Stimulated activated CD8-positive, alpha-beta memory T cell treated with anti-CD3 and anti-CD28 coated beads, Interleukin-7, amount 100 ng/mL, for 4 hours (primary cell): ENCODE data around the gene ZNF708.
"Not testable (repeated sequence)": the region's sequence is repeated elsewhere in the genome, so short reads cannot be mapped to it uniquely, and the experiment has no call there.

Experiments used
- DNase-seq, 2 donors: peaks; one replicate each; pipeline ENCODE4 v3.0.0-alpha.2; 2020; ENCODE audit warnings: low read depth in 2 of 2

The ZNF708 gene

GRCh38 chr19:21328885-21329605 lies at the start of gene ZNF708:
TSS of gene ZNF708 (minus strand) at chr19:21329410. CDS start at chr19:21329212, 198 bp downstream.
- DNase-seq: peak; percentile 62 to 70

GRCh38 chr19:21362291-21362690 lies 33.1 kb upstream of the ZNF708 start:
- DNase-seq: no peak

- DNase-seq: peak; percentile 65 to 74
Observed at GRCh38 chr19:21358768-21359451, 29.7 kb upstream of the ZNF708 start, which contains the start of gene ZNF738. TSS of gene ZNF738 (plus strand) at chr19:21359000. CDS start at chr19:21359141, 141 bp downstream.

GRCh38 chr19:21352830-21353229 lies 23.6 kb upstream of the ZNF708 start:
- DNase-seq: no peak

- not testable (repeated sequence) for DNase-seq
Observed at GRCh38 chr19:21344841-21345240, 15.6 kb upstream of the ZNF708 start.

- DNase-seq: no peak
Observed at GRCh38 chr19:21335721-21336120, 6.5 kb upstream of the ZNF708 start.

- DNase-seq: no peak
Observed at GRCh38 chr19:21328406-21328805, 804 bp downstream of the ZNF708 start.

- DNase-seq: no peak
Observed at GRCh38 chr19:21326169-21326568, 3.0 kb downstream of the ZNF708 start.

GRCh38 chr19:21323000-21323399 lies 6.2 kb downstream of the ZNF708 start:
- no peak for DNase-seq

GRCh38 chr19:21322528-21322927 lies 6.7 kb downstream of the ZNF708 start:
- no peak for DNase-seq

GRCh38 chr19:21321996-21322395 lies 7.2 kb downstream of the ZNF708 start:
- no peak for DNase-seq

GRCh38 chr19:21321134-21321533 lies 8.1 kb downstream of the ZNF708 start:
- DNase-seq: no peak

GRCh38 chr19:21317821-21318220 lies 11.4 kb downstream of the ZNF708 start:
- DNase-seq: no peak

- no peak for DNase-seq
Observed at GRCh38 chr19:21314676-21315075, 14.5 kb downstream of the ZNF708 start.

- not testable (repeated sequence) for DNase-seq
Observed at GRCh38 chr19:21312807-21313206, 16.4 kb downstream of the ZNF708 start.

- DNase-seq: no peak
Observed at GRCh38 chr19:21308773-21309172, 20.4 kb downstream of the ZNF708 start.

GRCh38 chr19:21306881-21307479 lies 22.2 kb downstream of the ZNF708 start:
- not testable (repeated sequence) for DNase-seq

- not testable (repeated sequence) for DNase-seq
Observed at GRCh38 chr19:21293768-21294167, 35.4 kb downstream of the ZNF708 start.

GRCh38 chr19:21269813-21270212 lies 59.4 kb downstream of the ZNF708 start:
- no peak for DNase-seq

GRCh38 chr19:21264891-21265290 lies 64.3 kb downstream of the ZNF708 start:
- DNase-seq: no peak

- DNase-seq: no peak
Observed at GRCh38 chr19:21264416-21264815, 64.8 kb downstream of the ZNF708 start.

- not testable (repeated sequence) for DNase-seq
Observed at GRCh38 chr19:21260848-21261381, 68.3 kb downstream of the ZNF708 start.
